T47D (cell line): Measurements from ENCODE around the gene RIT1.
"Not testable (repeated sequence)": the region's sequence is repeated elsewhere in the genome, so short reads cannot be mapped to it uniquely, and the experiment has no call there.

Experiments
- DNase-seq, 2 experiments: peaks; one replicate each; pipeline versions ENCODE4 v3.0.0 to v3.0.0-alpha.2; 2011 to 2012; ENCODE audit warnings: low read depth in 1 of 2, low spot score in 1 of 2
- JUND ChIP-seq: IDR thresholded peaks from 2 replicates; pipeline ENCODE4 v1.6.1; 2012; ENCODE audit warnings: low read depth
- in situ Hi-C: cut with HindIII; loops from 2 replicates; pipeline ENCODE4 v1.10.0; 2016; ENCODE audit warnings: low sequenced_read_pairs, low pct_unique_long_range_greater_than_20kb

The RIT1 gene

DNA sequence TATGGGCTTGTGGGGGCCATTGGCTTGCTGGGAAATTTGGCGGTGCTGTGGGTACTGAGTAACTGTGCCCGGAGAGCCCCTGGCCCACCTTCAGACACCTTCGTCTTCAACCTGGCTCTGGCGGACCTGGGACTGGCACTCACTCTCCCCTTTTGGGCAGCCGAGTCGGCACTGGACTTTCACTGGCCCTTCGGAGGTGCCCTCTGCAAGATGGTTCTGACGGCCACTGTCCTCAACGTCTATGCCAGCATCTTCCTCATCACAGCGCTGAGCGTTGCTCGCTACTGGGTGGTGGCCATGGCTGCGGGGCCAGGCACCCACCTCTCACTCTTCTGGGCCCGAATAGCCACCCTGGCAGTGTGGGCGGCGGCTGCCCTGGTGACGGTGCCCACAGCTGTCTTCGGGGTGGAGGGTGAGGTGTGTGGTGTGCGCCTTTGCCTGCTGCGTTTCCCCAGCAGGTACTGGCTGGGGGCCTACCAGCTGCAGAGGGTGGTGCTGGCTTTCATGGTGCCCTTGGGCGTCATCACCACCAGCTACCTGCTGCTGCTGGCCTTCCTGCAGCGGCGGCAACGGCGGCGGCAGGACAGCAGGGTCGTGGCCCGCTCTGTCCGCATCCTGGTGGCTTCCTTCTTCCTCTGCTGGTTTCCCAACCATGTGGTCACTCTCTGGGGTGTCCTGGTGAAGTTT is 30.8 kb upstream of the RIT1 start:
- in situ Hi-C loops: no loop called here
- no peak for DNase-seq
- TF ChIP-seq JUND: no peak

- in situ Hi-C loops: no loop called here
- DNase-seq: peak in 1 of 2 experiments; percentile 82
- TF ChIP-seq JUND: no peak
These were observed 30.1 kb upstream of the RIT1 start, which contains the start of gene RXFP4 for GRCh38 chr1:155940993-155941844. RXFP4 (plus strand) TSS chr1:155941638; CDS start chr1:155941710, 72 bp downstream.

DNA sequence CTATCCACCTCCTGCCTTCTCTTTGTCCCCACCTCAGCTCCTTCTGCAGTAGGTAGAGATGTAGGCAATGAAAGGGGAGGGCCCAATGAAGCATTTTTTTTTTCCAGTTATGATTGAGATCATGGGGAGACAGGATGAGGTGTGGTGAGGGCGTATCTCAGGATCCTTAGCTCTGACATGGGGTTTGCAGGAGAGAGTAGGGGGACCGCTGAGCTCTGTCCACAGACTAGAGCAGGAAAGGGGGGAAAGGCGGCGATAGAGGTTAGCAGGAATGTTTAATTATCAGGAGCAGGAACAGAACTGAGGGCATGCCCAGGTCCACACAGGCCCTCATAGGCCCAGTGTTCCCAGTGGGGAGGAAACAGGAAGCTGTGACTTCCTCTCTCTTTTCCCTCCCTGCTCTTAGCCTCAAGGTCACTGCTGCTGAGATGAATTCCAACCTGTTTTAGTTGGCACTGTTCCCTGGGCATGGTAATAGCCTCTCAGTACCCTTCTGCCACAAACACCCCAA is 29.4 kb upstream of the RIT1 start:
- DNase-seq: peak in 1 of 2 experiments; percentile 84

GRCh38 chr1:155938220-155938627 is 27.1 kb upstream of the RIT1 start:
- in situ Hi-C loops: no loop called here
- no peak for TF ChIP-seq JUND
- peak in 1 of 2 experiments; percentile 89 for DNase-seq

More for the DNA sequence above, 29.4 kb upstream of the RIT1 start:
- TF ChIP-seq JUND: no peak
- in situ Hi-C loops: no loop called here

DNA sequence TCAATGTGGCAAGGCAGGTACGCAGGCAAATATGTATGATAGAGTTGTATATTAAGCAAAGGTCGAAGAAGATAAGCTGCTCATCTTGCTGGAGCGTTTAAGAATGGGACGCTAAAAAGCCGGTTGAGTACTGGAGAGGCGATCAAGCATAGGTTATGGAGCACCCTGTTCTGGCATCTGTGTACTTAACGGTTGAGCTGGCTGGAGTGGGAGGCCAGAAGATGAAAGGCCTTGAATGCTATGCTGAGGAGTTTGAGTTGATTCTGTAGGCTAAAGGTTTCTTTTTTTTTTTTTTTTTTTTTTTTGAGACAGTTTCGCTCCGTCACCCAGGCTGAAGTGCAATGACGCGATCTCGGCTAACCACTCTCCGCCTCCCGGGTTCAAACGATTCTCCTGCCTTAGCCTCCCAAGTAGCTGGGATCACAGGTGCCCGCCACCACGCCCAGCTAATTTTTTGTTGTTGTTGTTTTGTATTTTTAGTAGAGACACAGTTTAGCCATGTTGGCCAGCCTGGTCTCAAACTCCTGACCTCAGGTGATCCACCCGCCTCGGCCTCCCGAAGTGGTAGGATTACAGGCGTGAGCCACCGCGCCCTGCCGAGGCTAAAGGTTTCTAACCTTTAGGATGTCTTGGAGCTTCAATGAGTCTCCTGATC is 23.9 kb upstream of the RIT1 start:
- in situ Hi-C loops: no loop called here
- TF ChIP-seq JUND: no peak
- DNase-seq: peak in 1 of 2 experiments; percentile 27

- in situ Hi-C loops: no loop called here
- no peak for TF ChIP-seq JUND
- DNase-seq: peak; percentile 90 to 100
These were observed 23.2 kb upstream of the RIT1 start, which contains the start of gene KHDC4 for GRCh38 chr1:155934097-155934935. KHDC4 (minus strand) TSS chr1:155934413; CDS start chr1:155934373, 40 bp downstream.

DNA sequence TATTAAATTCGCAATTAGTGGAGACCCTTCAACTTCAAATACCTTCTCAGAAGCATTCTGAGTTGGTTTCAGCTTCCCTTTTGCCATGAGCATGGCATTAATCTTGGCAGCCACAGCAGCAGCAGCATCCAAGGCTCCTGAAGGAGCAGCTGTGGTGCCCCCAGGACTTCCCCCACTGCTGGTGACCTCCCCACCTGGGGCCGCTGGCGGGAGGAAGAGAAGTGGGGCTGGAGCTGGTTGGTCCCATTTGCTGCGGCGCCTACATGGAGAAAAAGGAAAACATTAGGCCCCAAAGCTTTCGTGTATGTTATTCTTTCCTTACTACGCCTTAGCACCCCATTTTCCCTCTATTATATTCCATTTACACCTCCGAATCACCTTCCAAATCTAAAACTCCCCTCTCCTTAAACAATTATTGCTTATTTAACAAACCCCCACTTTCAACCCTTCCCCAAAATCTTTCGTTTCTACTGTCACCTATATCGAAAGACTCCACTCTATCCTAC is 22.5 kb upstream of the RIT1 start:
- in situ Hi-C loops: no loop called here
- TF ChIP-seq JUND: no peak
- DNase-seq: no peak

DNA sequence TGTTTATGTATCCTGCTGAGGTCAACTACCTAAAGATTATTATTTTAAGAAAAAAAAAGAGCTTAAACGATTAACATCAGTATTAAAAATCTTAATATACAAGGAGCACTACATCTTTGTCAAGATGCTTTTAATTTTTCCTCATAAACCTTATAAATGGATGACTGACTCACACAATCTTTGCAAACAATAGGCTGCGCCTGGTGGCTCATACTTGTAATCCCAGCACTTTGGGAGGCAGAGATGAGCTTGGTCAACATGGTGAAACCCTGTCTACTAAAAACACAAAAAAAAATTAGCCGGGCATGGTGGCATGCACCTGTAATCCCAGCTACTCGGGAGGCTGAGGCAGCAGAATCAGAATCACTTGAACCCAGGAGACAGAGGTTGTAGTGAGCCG is 21.3 kb upstream of the RIT1 start:
- no peak for TF ChIP-seq JUND
- in situ Hi-C loops: no loop called here

GRCh38 chr1:155932081-155932480 is 20.9 kb upstream of the RIT1 start:
- in situ Hi-C loops: no loop called here
- TF ChIP-seq JUND: no peak
- no peak for DNase-seq

More for the DNA sequence above, 21.3 kb upstream of the RIT1 start:
- DNase-seq: no peak

- TF ChIP-seq JUND: no peak
- DNase-seq: no peak
- in situ Hi-C loops: no loop called here
These were observed 20.3 kb upstream of the RIT1 start for GRCh38 chr1:155931332-155932038.

- DNase-seq, in situ Hi-C loops: not testable (repeated sequence)
These were observed 19.6 kb upstream of the RIT1 start for GRCh38 chr1:155930725-155931124.
